DND-41 (cell line): ENCODE data around the gene MAP3K10.

ENCODE experiments used
- EZH2 ChIP-seq: IDR thresholded peaks from 3 replicates; pipeline ENCODE4 v1.6.1; 2012; ENCODE audit warnings: borderline replicate concordance, low read depth, mild to moderate bottlenecking, moderate library complexity, low read length, inconsistent platforms; ENCODE audit not compliant: severe bottlenecking
- TF ChIP-seq, protein P1 (sequence below): IDR thresholded peaks from 2 replicates; pipeline ENCODE4 v1.5.1; 2012; ENCODE audit warnings: borderline replicate concordance, low read length, moderate library complexity, mild to moderate bottlenecking; ENCODE audit not compliant: poor library complexity, severe bottlenecking; ENCODE audit errors: extremely low read depth

DNA sequence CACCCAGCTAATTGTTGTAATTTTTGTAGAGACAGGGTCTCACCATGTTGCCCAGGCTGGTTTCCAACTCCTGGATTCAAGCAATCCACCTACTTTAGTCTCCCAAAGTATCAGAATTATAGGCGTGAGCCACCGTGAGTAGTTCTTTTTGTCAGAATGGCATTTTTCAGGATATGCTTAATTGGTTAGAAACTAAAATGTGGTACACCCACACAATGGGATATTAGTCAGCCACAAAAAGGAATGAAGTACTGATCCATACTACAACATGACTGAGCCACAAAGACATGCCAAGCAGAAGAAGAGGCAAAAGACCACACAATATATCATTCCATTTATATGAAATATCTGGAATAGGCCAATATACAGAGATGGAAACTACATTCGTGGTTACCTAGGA, 41.7 kb upstream of the MAP3K10 start:
- TF ChIP-seq, protein P1, sequence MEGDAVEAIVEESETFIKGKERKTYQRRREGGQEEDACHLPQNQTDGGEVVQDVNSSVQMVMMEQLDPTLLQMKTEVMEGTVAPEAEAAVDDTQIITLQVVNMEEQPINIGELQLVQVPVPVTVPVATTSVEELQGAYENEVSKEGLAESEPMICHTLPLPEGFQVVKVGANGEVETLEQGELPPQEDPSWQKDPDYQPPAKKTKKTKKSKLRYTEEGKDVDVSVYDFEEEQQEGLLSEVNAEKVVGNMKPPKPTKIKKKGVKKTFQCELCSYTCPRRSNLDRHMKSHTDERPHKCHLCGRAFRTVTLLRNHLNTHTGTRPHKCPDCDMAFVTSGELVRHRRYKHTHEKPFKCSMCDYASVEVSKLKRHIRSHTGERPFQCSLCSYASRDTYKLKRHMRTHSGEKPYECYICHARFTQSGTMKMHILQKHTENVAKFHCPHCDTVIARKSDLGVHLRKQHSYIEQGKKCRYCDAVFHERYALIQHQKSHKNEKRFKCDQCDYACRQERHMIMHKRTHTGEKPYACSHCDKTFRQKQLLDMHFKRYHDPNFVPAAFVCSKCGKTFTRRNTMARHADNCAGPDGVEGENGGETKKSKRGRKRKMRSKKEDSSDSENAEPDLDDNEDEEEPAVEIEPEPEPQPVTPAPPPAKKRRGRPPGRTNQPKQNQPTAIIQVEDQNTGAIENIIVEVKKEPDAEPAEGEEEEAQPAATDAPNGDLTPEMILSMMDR: no peak
- no peak for TF ChIP-seq EZH2
